Keratinocyte (primary cell): ENCODE data around the gene TEKT2. TPM values are rescaled to one million over a fixed set of nuclear protein-coding genes. Genes with fewer than 3 reads are reported as not detected.

Experiments used
- DNase-seq: peaks from one replicate; pipeline ENCODE4 v3.0.0-alpha.2; 2011; ENCODE audit warnings: low read depth, missing footprints, low spot score
- FAIRE-seq: peaks from 2 replicates; lab custom pipeline; 2011; peaks lifted over from hg19 to GRCh38; lab: Jason Lieb, UNC
- H2AFZ ChIP-seq: 2 replicates; pipeline ENCODE4 v1.6.0; 2012; ENCODE audit warnings: low read length, control low read depth, inconsistent platforms; ENCODE audit not compliant: control insufficient read depth
- H3K27ac ChIP-seq: 2 replicates; pipeline ENCODE4 v1.5.1; 2011; ENCODE audit warnings: low read length; ENCODE audit not compliant: control insufficient read depth, insufficient read depth
- H3K27me3 ChIP-seq: 3 replicates; pipeline ENCODE4 v1.6.0; 2011; ENCODE audit warnings: low read length; ENCODE audit not compliant: control insufficient read depth, insufficient read depth; ENCODE audit errors: extremely low read depth
- H3K36me3 ChIP-seq, 2 experiments: 2 replicates in 1 of 2; 3 replicates in 1 of 2; pipeline ENCODE4 v1.5.1; 2011; ENCODE audit warnings: low read length in 2 of 2, mild to moderate bottlenecking in 1 of 2; ENCODE audit not compliant: control insufficient read depth in 2 of 2, insufficient read depth in 2 of 2; ENCODE audit errors: extremely low read depth in 1 of 2
- H3K4me1 ChIP-seq: 3 replicates; pipeline ENCODE4 v1.5.1; 2011; ENCODE audit warnings: low read length; ENCODE audit not compliant: control insufficient read depth, insufficient read depth; ENCODE audit errors: extremely low read depth
- H3K4me2 ChIP-seq: 3 replicates; pipeline ENCODE4 v1.6.0; 2011; ENCODE audit warnings: low read depth, low read length; ENCODE audit not compliant: control insufficient read depth, insufficient read depth; ENCODE audit errors: extremely low read depth
- H3K4me3 ChIP-seq, 3 experiments: fragments of 200-600 bp in 1 of 3; sonication (generic) in 1 of 3; 2 replicates in 2 of 3; 3 replicates in 1 of 3; pipeline ENCODE4 v1.5.1; 2011 to 2016; ENCODE audit warnings: low read length in 3 of 3, mild to moderate bottlenecking in 3 of 3, control low read depth in 2 of 3, inconsistent platforms in 1 of 3, low read depth in 1 of 3, mixed read lengths in 1 of 3, mixed run types in 1 of 3, moderate library complexity in 1 of 3; ENCODE audit not compliant: control insufficient read depth in 2 of 3, insufficient read depth in 2 of 3; ENCODE audit errors: extremely low read depth in 1 of 3
- H3K79me2 ChIP-seq: 2 replicates; pipeline ENCODE4 v1.6.0; 2012; ENCODE audit warnings: low read length; ENCODE audit not compliant: control insufficient read depth, insufficient read depth
- H3K9ac ChIP-seq: 3 replicates; pipeline ENCODE4 v1.6.0; 2011; ENCODE audit warnings: low read length; ENCODE audit not compliant: control insufficient read depth, insufficient read depth; ENCODE audit errors: extremely low read depth
- H3K9me1 ChIP-seq: 3 replicates; pipeline ENCODE4 v1.6.0; 2011; ENCODE audit warnings: low read length; ENCODE audit not compliant: control insufficient read depth, insufficient read depth; ENCODE audit errors: extremely low read depth
- H3K9me3 ChIP-seq: 2 replicates; pipeline ENCODE4 v1.5.1; 2012; ENCODE audit warnings: low read depth, low read length; ENCODE audit not compliant: control insufficient read depth
- H4K20me1 ChIP-seq: 3 replicates; pipeline ENCODE4 v1.6.0; 2011; ENCODE audit warnings: low read length; ENCODE audit not compliant: control insufficient read depth, insufficient read depth; ENCODE audit errors: extremely low read depth
- CTCF ChIP-seq, 3 experiments: IDR thresholded peaks in 1 of 3; conservative IDR thresholded peaks in 1 of 3; optimal IDR thresholded peaks in 1 of 3; 2 replicates in 2 of 3; 3 replicates in 1 of 3; pipeline versions ENCODE3 to v1.5.1; 2011; ENCODE audit warnings: low read length in 3 of 3, mild to moderate bottlenecking in 3 of 3, moderate library complexity in 2 of 3, control low read depth in 1 of 3, inconsistent platforms in 1 of 3; ENCODE audit not compliant: insufficient read depth in 2 of 3; ENCODE audit errors: extremely low read depth in 1 of 3
- EZH2 ChIP-seq: IDR thresholded peaks from one replicate; pipeline ENCODE4 v1.6.1; 2012; ENCODE audit warnings: inconsistent platforms, mild to moderate bottlenecking, low read length, moderate library complexity
- dilution Hi-C: fragments of 300-500 bp; cut with MboI; formaldehyde crosslinking; loops from one replicate; pipeline ENCODE4 v1.7.0; 2020; ENCODE audit warnings: low sequenced_read_pairs; ENCODE audit not compliant: extremely low pct_ligation_motif_present
- polyA plus RNA-seq, 5 experiments: library from polyadenylated mRNA; depleted of rRNA in 3 of 5; stranded (reverse) in 3 of 5; stranded (forward) in 1 of 5; unstranded in 1 of 5; fragments of >200 nt; gene quantifications; 1 replicate in 1 of 5; 2 replicates in 3 of 5; 3 replicates in 1 of 5; pipeline versions ENCODE4 v1.2.1 to v1.2.3, GENCODE V29; 2011 to 2012; ENCODE audit warnings: missing spikeins in 2 of 5, low read depth in 1 of 5, low replicate concordance in 1 of 5

TEKT2 gene
- polyA plus RNA-seq, 1 donor (not counting 4 experiments of a cell fraction or from before 2014, with no cell fraction given): 0.03 TPM

GRCh38 chr1:36080236-36080635, 3.7 kb upstream of the TEKT2 start:
- Histone ChIP-seq H3K36me3 (no peaks in the 10 kb centered on the region), H2AFZ (no peak overlapping the region), H3K4me3 (no peak overlapping the region), H3K27me3 (no peaks in the 10 kb centered on the region), H3K9me3 (no peaks in the 10 kb centered on the region), H3K9ac (no peak overlapping the region), H3K9me1 (no peaks in the 10 kb centered on the region), H3K79me2 (no peaks in the 10 kb centered on the region), H3K4me2 (peak overlapping the region; percentile 44), H4K20me1 (no peaks in the 10 kb centered on the region), H3K27ac (no peak overlapping the region), H3K4me1 (peaks cover 28% of the 10 kb centered on the region)
- DNase-seq (no peak), FAIRE-seq (no peak)
- dilution Hi-C loops: no loop called here
- TF ChIP-seq EZH2 (no peak), CTCF (optimal IDR thresholded peaks at IDR 0.05 in 1 of 3, IDR thresholded peaks at IDR 0.05 in 1 of 3, conservative IDR thresholded peaks at IDR 0.05 in 1 of 3; ENCODE audit: extremely low read depth in 1 of 3, insufficient read depth in 2 of 3, low read length in 3 of 3) (no peak)

- no peaks in the 10 kb centered on the region for H4K20me1 ChIP-seq
- FAIRE-seq (peak; percentile 52), DNase-seq (peak; percentile 44)
- dilution Hi-C loops: no loop called here
- H3K36me3 ChIP-seq: no peaks in the 10 kb centered on the region
- no peak overlapping the region for H3K27ac ChIP-seq
- no peaks in the 10 kb centered on the region for H3K27me3 ChIP-seq
- H3K4me2 ChIP-seq: peak overlapping the region; percentile 44
- no peaks in the 10 kb centered on the region for H3K9me1 ChIP-seq
- H3K9ac ChIP-seq: no peak overlapping the region
- no peak overlapping the region for H2AFZ ChIP-seq
- no peaks in the 10 kb centered on the region for H3K9me3 ChIP-seq
- no peak overlapping the region for H3K4me3 ChIP-seq
- no peaks in the 10 kb centered on the region for H3K79me2 ChIP-seq
- H3K4me1 ChIP-seq: peaks cover 28% of the 10 kb centered on the region
- no peak for TF ChIP-seq EZH2
- TF ChIP-seq CTCF (optimal IDR thresholded peaks at IDR 0.05 in 1 of 3, IDR thresholded peaks at IDR 0.05 in 1 of 3, conservative IDR thresholded peaks at IDR 0.05 in 1 of 3; ENCODE audit: extremely low read depth in 1 of 3, insufficient read depth in 2 of 3, low read length in 3 of 3): no peak
These were observed 3.1 kb upstream of the TEKT2 start for GRCh38 chr1:36080801-36081200.
